Panc1 (cell line): ENCODE measurements around the gene ZNF407. TPM values are rescaled to one million over a fixed set of nuclear protein-coding genes. Genes with fewer than 3 reads are reported as not detected.

ENCODE experiments used
- ATAC-seq: fragments of 200-7000 bp; cut with Tn5 transposase; 2 replicates; pipeline ENCODE4 v1.9.1; 2020; ENCODE audit warnings: mild to moderate bottlenecking, moderate library complexity
- BruUV-seq: library from RNA; stranded (reverse); fragments of 400-500 nt; replicated peaks from 2 replicates; lab custom pipeline; 2021; lab: Mats Ljungman, UMichigan
- CTCF ChIA-PET: fragments of 300-600 bp; sonication (Branson Sonifier 250); formaldehyde crosslinking; loops from one replicate; lab custom pipeline; 2022; ENCODE audit warnings: antibody characterized with exemption; lab: Charles Lee
- POLR2A ChIA-PET: fragments of 300-600 bp; sonication (Branson Sonifier 250); formaldehyde crosslinking; loops from one replicate; lab custom pipeline; 2022; ENCODE audit warnings: antibody characterized with exemption; lab: Charles Lee
- DNase-seq: peaks from one replicate; pipeline ENCODE4 v3.0.0-alpha.2; 2010; ENCODE audit warnings: low read depth, low spot score
- H3K27ac ChIP-seq: 2 replicates; pipeline ENCODE4 v1.5.1; 2011; ENCODE audit warnings: mild to moderate bottlenecking, low read length, inconsistent platforms
- H3K27me3 ChIP-seq: fragments of 200-500 bp; sonication (Bioruptor generic); 2 replicates; pipeline ENCODE4 v1.6.0; 2014; ENCODE audit warnings: low read length, inconsistent platforms; ENCODE audit not compliant: control insufficient read depth, insufficient read depth
- H3K36me3 ChIP-seq: fragments of 200-500 bp; sonication (Bioruptor generic); 2 replicates; pipeline ENCODE4 v1.5.1; 2014; ENCODE audit warnings: inconsistent platforms, mild to moderate bottlenecking, low read length, moderate library complexity; ENCODE audit not compliant: control insufficient read depth, insufficient read depth
- H3K4me1 ChIP-seq: 2 replicates; pipeline ENCODE4 v1.5.1; 2011; ENCODE audit warnings: inconsistent platforms, mild to moderate bottlenecking, low read length, moderate library complexity; ENCODE audit not compliant: control insufficient read depth, insufficient read depth
- H3K4me3 ChIP-seq, 2 experiments: 2 replicates each; pipeline ENCODE4 v1.5.1; 2011 to 2012; ENCODE audit warnings: low read depth in 2 of 2, low read length in 2 of 2, mild to moderate bottlenecking in 2 of 2, inconsistent platforms in 1 of 2, moderate library complexity in 1 of 2
- H3K9me3 ChIP-seq: fragments of 200-500 bp; sonication (Bioruptor generic); 2 replicates; pipeline ENCODE4 v1.5.1; 2014; ENCODE audit warnings: low read depth, mild to moderate bottlenecking, inconsistent platforms, low read length, moderate library complexity; ENCODE audit not compliant: control insufficient read depth, insufficient read depth
- CTCF ChIP-seq: fragments of 450-650 bp; IDR thresholded peaks from 2 replicates; pipeline ENCODE4 v1.5.1; 2017; ENCODE audit warnings: mild to moderate bottlenecking
- POLR2AphosphoS5 ChIP-seq: IDR thresholded peaks from 2 replicates; pipeline ENCODE4 v1.6.1; 2012; ENCODE audit warnings: mild to moderate bottlenecking, low read depth, low read length, moderate library complexity
- REST ChIP-seq, 2 experiments: IDR thresholded peaks; 2 replicates each; pipeline ENCODE4 v1.6.1; 2011 to 2012; ENCODE audit warnings: low read depth in 2 of 2, control low read depth in 1 of 2, low read length in 1 of 2, mild to moderate bottlenecking in 1 of 2, moderate library complexity in 1 of 2; ENCODE audit not compliant: insufficient read depth in 1 of 2
- SIN3A ChIP-seq: IDR thresholded peaks from 2 replicates; pipeline ENCODE4 v1.6.1; 2012; ENCODE audit warnings: low read depth, mild to moderate bottlenecking, low read length, moderate library complexity, borderline replicate concordance; ENCODE audit not compliant: insufficient read depth
- TCF7L2 ChIP-seq: IDR thresholded peaks from 2 replicates; pipeline ENCODE4 v1.6.1; 2011; ENCODE audit warnings: mild to moderate bottlenecking, low read depth, low read length, inconsistent platforms
- in situ Hi-C: cut with HindIII; loops from 2 replicates; pipeline ENCODE4 v1.10.0; 2016; ENCODE audit warnings: low sequenced_read_pairs, low pct_unique_long_range_greater_than_20kb
- intact Hi-C: fragments of 100-400 bp; cut with micrococcal nuclease; formaldehyde crosslinking; loops from one replicate; pipeline ENCODE4 v1.10.0; 2022; ENCODE audit not compliant: unreplicated experiment
- total RNA-seq: library from RNA; stranded (reverse); gene quantifications from one replicate; pipeline ENCODE4 v1.2.1, GENCODE V29; 2021; ENCODE audit not compliant: unreplicated experiment

ZNF407 gene
- total RNA-seq, 1 experiment from 2014 or later = 16.8 TPM

- peaks cover 20% of the 10 kb centered on the region for H3K4me1 ChIP-seq
- intact Hi-C loops = loop anchor here (5.0 to 10.0 kb wide), 3 partner anchors 143 to 308 kb away; partner anchors contain the start of gene PTGR3
- POLR2A ChIA-PET = no interaction called here
- in situ Hi-C loops = no loop called here
- H3K27ac ChIP-seq = no peak overlapping the region
- H3K27me3 ChIP-seq = no peaks in the 10 kb centered on the region
- no peak for ATAC-seq
- no TSS peak for BruUV-seq
- H3K9me3 ChIP-seq = no peaks in the 10 kb centered on the region
- DNase-seq = no peak
- no peaks in the 10 kb centered on the region for H3K36me3 ChIP-seq
- H3K4me3 ChIP-seq = no peak overlapping the region
- no peak for TF ChIP-seq CTCF
- no peak for TF ChIP-seq POLR2AphosphoS5
- TF ChIP-seq REST (IDR thresholded peaks at IDR 0.05; ENCODE audit: insufficient read depth in 1 of 2, low read depth in 2 of 2, low read length in 1 of 2) = no peak
- no peak for TF ChIP-seq TCF7L2
- no peak for TF ChIP-seq SIN3A
- CTCF ChIA-PET = no interaction called here
These were observed 301.9 kb downstream of the ZNF407 start for GRCh38 chr18:74899554-74899953.

- no peak for TF ChIP-seq SIN3A
- TF ChIP-seq POLR2AphosphoS5 = no peak
- TF ChIP-seq TCF7L2 = no peak
- TF ChIP-seq REST (IDR thresholded peaks at IDR 0.05; ENCODE audit: insufficient read depth in 1 of 2, low read depth in 2 of 2, low read length in 1 of 2) = no peak
- TF ChIP-seq CTCF = no peak
- no peak for DNase-seq
- CTCF ChIA-PET = interaction anchor here (0.7 kb wide), 1 partner anchor 277 kb away, joined by 4 read pairs; no protein-coding TSS in a partner anchor
- intact Hi-C loops (no loop called here), in situ Hi-C loops (no loop called here)
- H3K4me3 ChIP-seq = no peak overlapping the region
- H3K27ac ChIP-seq = no peak overlapping the region
- ATAC-seq = no peak
- no TSS peak for BruUV-seq
- no peaks in the 10 kb centered on the region for H3K27me3 ChIP-seq
- no peaks in the 10 kb centered on the region for H3K36me3 ChIP-seq
- POLR2A ChIA-PET = no interaction called here
- peaks cover 13% of the 10 kb centered on the region; the same call in 1 of the 2 replicates for H3K4me1 ChIP-seq
- no peaks in the 10 kb centered on the region for H3K9me3 ChIP-seq
These were observed 303.9 kb downstream of the ZNF407 start for GRCh38 chr18:74901362-74902146.
